GM13977 (cell line): Measurements from ENCODE around the gene ITPK1.
A peak's percentile ranks its signal among the peaks of the same experiment; 100 is the strongest.

ENCODE experiments used
- DNase-seq: peaks from one replicate; pipeline ENCODE4 v3.0.0; 2012; ENCODE audit warnings: low spot score
- CTCF ChIP-seq: IDR thresholded peaks from 2 replicates; pipeline ENCODE4 v1.5.1; 2012; ENCODE audit warnings: mild to moderate bottlenecking, control low read depth; ENCODE audit not compliant: insufficient read depth; ENCODE audit errors: extremely low read depth, missing control alignments
- in situ Hi-C: fragments of 300-500 bp; cut with MboI; formaldehyde crosslinking; loops from one replicate; pipeline ENCODE4 v1.12.0; 2022; ENCODE audit warnings: low sequenced_read_pairs, low pct_unique_long_range_greater_than_20kb, mixed read lengths, inconsistent platforms; ENCODE audit not compliant: unreplicated experiment

The ITPK1 gene

GRCh38 chr14:92926180-92926845 lies 189.4 kb downstream of the ITPK1 start:
- in situ Hi-C loops = no loop called here
- DNase-seq = no peak
- TF ChIP-seq CTCF = no peak

- TF ChIP-seq CTCF = no peak
- in situ Hi-C loops = no loop called here
- DNase-seq = no peak
Observed at GRCh38 chr14:92925446-92925845, 190.3 kb downstream of the ITPK1 start.

GRCh38 chr14:92924247-92924646 lies 191.5 kb downstream of the ITPK1 start:
- in situ Hi-C loops = no loop called here
- no peak for DNase-seq
- no peak for TF ChIP-seq CTCF

GRCh38 chr14:92923744-92924103 lies 192.0 kb downstream of the ITPK1 start:
- in situ Hi-C loops = no loop called here
- no peak for DNase-seq
- no peak for TF ChIP-seq CTCF

- in situ Hi-C loops = no loop called here
- peak; percentile 78 for DNase-seq
- TF ChIP-seq CTCF = no peak
Observed at GRCh38 chr14:92922883-92923743, 192.6 kb downstream of the ITPK1 start, which contains the start of gene CHGA. Gene CHGA, plus strand, starts transcription at chr14:92923150. Its CDS starts 210 bp downstream, at chr14:92923360.

- TF ChIP-seq CTCF = no peak
- DNase-seq = no peak
- in situ Hi-C loops = no loop called here
Observed at GRCh38 chr14:92922155-92922735, 193.5 kb downstream of the ITPK1 start.
